IMR-90 (cell line): ENCODE data around the gene NFKB1. TPM values are rescaled to one million over a fixed set of nuclear protein-coding genes. Genes with fewer than 3 reads are reported as not detected.

Experiments
- ATAC-seq: fragments of 200-7000 bp; cut with Tn5 transposase; 2 replicates; pipeline ENCODE4 v1.9.1; 2020; ENCODE audit warnings: low read depth, mild to moderate bottlenecking, moderate library complexity
- BruUV-seq: library from RNA; stranded (reverse); fragments of 400-500 nt; replicated peaks from 2 replicates; lab custom pipeline; 2021; lab: Mats Ljungman, UMichigan
- CTCF ChIA-PET: fragments of 300-600 bp; formaldehyde crosslinking; extraction: SDS; loops from one replicate; lab custom pipeline; 2021; ENCODE audit warnings: antibody characterized with exemption; lab: Yijun Ruan, JAX
- POLR2A ChIA-PET: fragments of 300-600 bp; sonication (Branson Sonifier 250); formaldehyde crosslinking; loops from one replicate; lab custom pipeline; 2022; ENCODE audit warnings: antibody characterized with exemption; ENCODE audit not compliant: unreplicated experiment; lab: Charles Lee
- DNase-seq: peaks from one replicate; pipeline ENCODE4 v3.0.0; 2013
- H2AFZ ChIP-seq: replicated peaks from 2 replicates; pipeline ENCODE3; 2013; ENCODE audit warnings: low read length, mild to moderate bottlenecking; ENCODE audit not compliant: poor library complexity
- H2AK5ac ChIP-seq: 2 replicates; pipeline ENCODE4 v1.6.1; 2013; ENCODE audit warnings: low read depth, low read length, inconsistent platforms
- H2AK9ac ChIP-seq: replicated peaks from 2 replicates; pipeline ENCODE3; 2013; ENCODE audit warnings: mild to moderate bottlenecking, low read depth, low read length, moderate library complexity; ENCODE audit not compliant: poor library complexity
- H2BK120ac ChIP-seq: 2 replicates; pipeline ENCODE4 v1.6.1; 2013; ENCODE audit warnings: low read depth, low read length, inconsistent platforms
- H2BK15ac ChIP-seq: 3 replicates; pipeline ENCODE4 v1.6.1; 2013; ENCODE audit warnings: low read depth, low read length, inconsistent platforms
- H2BK20ac ChIP-seq: 2 replicates; pipeline ENCODE4 v1.6.1; 2013; ENCODE audit warnings: low read depth, mild to moderate bottlenecking, inconsistent platforms, low read length, moderate library complexity
- H2BK5ac ChIP-seq: 2 replicates; pipeline ENCODE4 v1.6.1; 2013; ENCODE audit warnings: mild to moderate bottlenecking, low read depth, low read length, inconsistent platforms; ENCODE audit not compliant: poor library complexity, severe bottlenecking
- H3K14ac ChIP-seq: replicated peaks from 2 replicates; pipeline ENCODE4 v1.6.1; 2013; ENCODE audit warnings: low read depth, low read length, inconsistent platforms
- H3K18ac ChIP-seq: 2 replicates; pipeline ENCODE4 v1.6.1; 2013; ENCODE audit warnings: low read depth, low read length, control low read depth
- H3K23ac ChIP-seq: 2 replicates; pipeline ENCODE4 v1.6.1; 2013; ENCODE audit warnings: low read depth, low read length, inconsistent platforms
- H3K27ac ChIP-seq: 2 replicates; pipeline ENCODE4 v1.5.1; 2013; ENCODE audit warnings: mild to moderate bottlenecking, control low read depth, low read length; ENCODE audit not compliant: insufficient read depth
- H3K27me3 ChIP-seq: 2 replicates; pipeline ENCODE4 v1.6.1; 2013; ENCODE audit warnings: low read length; ENCODE audit not compliant: control insufficient read depth, insufficient read depth
- H3K36me3 ChIP-seq: 2 replicates; pipeline ENCODE4 v1.6.1; 2013; ENCODE audit warnings: low read length, mixed read lengths; ENCODE audit not compliant: control insufficient read depth, insufficient read depth
- H3K4ac ChIP-seq: 2 replicates; pipeline ENCODE4 v1.6.1; 2013; ENCODE audit warnings: low read depth, low read length, inconsistent platforms
- H3K4me1 ChIP-seq: 2 replicates; pipeline ENCODE4 v1.6.1; 2013; ENCODE audit warnings: low read length, mixed read lengths; ENCODE audit not compliant: control insufficient read depth, insufficient read depth
- H3K4me2 ChIP-seq: 2 replicates; pipeline ENCODE4 v1.6.1; 2013; ENCODE audit warnings: low read depth, mild to moderate bottlenecking, control low read depth, low read length, moderate library complexity
- H3K4me3 ChIP-seq: 2 replicates; pipeline ENCODE4 v1.5.1; 2013; ENCODE audit warnings: low read depth, mild to moderate bottlenecking, control low read depth, low read length, moderate library complexity; ENCODE audit not compliant: insufficient read depth
- H3K56ac ChIP-seq: 2 replicates; pipeline ENCODE4 v1.6.1; 2013; ENCODE audit warnings: low read length, inconsistent platforms; ENCODE audit not compliant: insufficient read depth; ENCODE audit errors: extremely low read depth
- H3K79me1 ChIP-seq, 2 experiments: 2 replicates each; pipeline ENCODE4 v1.6.1; 2013; ENCODE audit warnings: low read length in 2 of 2, inconsistent platforms in 1 of 2, low read depth in 1 of 2
- H3K9ac ChIP-seq: 2 replicates; pipeline ENCODE4 v1.6.1; 2013; ENCODE audit warnings: low read depth, low read length, control low read depth
- H3K9me1 ChIP-seq: 2 replicates; pipeline ENCODE4 v1.6.1; 2013; ENCODE audit warnings: low read length, inconsistent platforms; ENCODE audit not compliant: insufficient read depth
- H3K9me3 ChIP-seq: 2 replicates; pipeline ENCODE4 v1.6.1; 2013; ENCODE audit warnings: low read length; ENCODE audit not compliant: control insufficient read depth, insufficient read depth
- H4K20me1 ChIP-seq: 2 replicates; pipeline ENCODE4 v1.6.1; 2013; ENCODE audit warnings: low read length, inconsistent platforms; ENCODE audit not compliant: insufficient read depth
- H4K5ac ChIP-seq: 2 replicates; pipeline ENCODE4 v1.6.1; 2013; ENCODE audit warnings: mild to moderate bottlenecking, low read depth, low read length, control low read depth
- H4K8ac ChIP-seq, 2 experiments: 2 replicates each; pipeline ENCODE4 v1.6.1; 2013; ENCODE audit warnings: low read depth in 2 of 2, low read length in 2 of 2, control low read depth in 1 of 2, inconsistent platforms in 1 of 2
- H4K91ac ChIP-seq: 2 replicates; pipeline ENCODE4 v1.6.1; 2013; ENCODE audit warnings: low read depth, low read length, inconsistent platforms; ENCODE audit not compliant: insufficient read depth
- BHLHE40 ChIP-seq: fragments of 150-350 bp; IDR thresholded peaks from 2 replicates; pipeline ENCODE4 v1.6.1; 2016; ENCODE audit warnings: mild to moderate bottlenecking, low read depth, low read length
- CEBPB ChIP-seq: IDR thresholded peaks from 2 replicates; pipeline ENCODE4 v1.6.1; 2012; ENCODE audit warnings: low read depth, low read length, improper control_type of control experiment
- CHD1 ChIP-seq: IDR thresholded peaks from 2 replicates; pipeline ENCODE4 v1.6.1; 2012; ENCODE audit warnings: low read depth, low read length, improper control_type of control experiment
- CTCF ChIP-seq: conservative IDR thresholded peaks from 2 replicates; pipeline ENCODE4 v1.5.1; 2012; ENCODE audit warnings: mild to moderate bottlenecking, low read depth, low read length, improper control_type of control experiment
- FOS ChIP-seq: fragments of 150-350 bp; IDR thresholded peaks from 2 replicates; pipeline ENCODE4 v1.6.1; 2016; ENCODE audit warnings: low read depth, low read length
- RCOR1 ChIP-seq: IDR thresholded peaks from 2 replicates; pipeline ENCODE4 v1.6.1; 2012; ENCODE audit warnings: mild to moderate bottlenecking, low read length, improper control_type of control experiment; ENCODE audit not compliant: insufficient replicate concordance
- USF2 ChIP-seq: fragments of 150-350 bp; IDR thresholded peaks from 2 replicates; pipeline ENCODE4 v1.6.1; 2017; ENCODE audit warnings: mild to moderate bottlenecking, antibody characterized with exemption, low read length, low read depth
- WGBS, 2 experiments: methylation state at CpG; one replicate each; pipeline versions ENCODE4 v1.1.5 to v1.1.7; 2013; ENCODE audit warnings: missing lambda C conversion rate in 2 of 2; ENCODE audit not compliant: insufficient read length in 1 of 2; ENCODE audit errors: extremely low coverage in 2 of 2; 5-methylcytosine and 5-hydroxymethylcytosine counted together
- dilution Hi-C: fragments of 300-500 bp; cut with HindIII; formaldehyde crosslinking; loops from one replicate; pipeline ENCODE4 v1.14.3; 2018; ENCODE audit warnings: low sequenced_read_pairs; ENCODE audit not compliant: unreplicated experiment
- in situ Hi-C: fragments of 300-500 bp; cut with MboI; formaldehyde crosslinking; loops from 3 replicates; pipeline ENCODE4 v1.14.3; 2019; ENCODE audit warnings: low sequenced_read_pairs, inconsistent platforms, mixed read lengths
- intact Hi-C: fragments of 100-400 bp; cut with micrococcal nuclease; formaldehyde crosslinking; loops from 2 replicates; pipeline ENCODE4 v1.10.0; 2022
- polyA plus RNA-seq, 3 experiments: library from polyadenylated mRNA; depleted of rRNA; stranded (reverse); fragments of >200 nt; gene quantifications; 2 replicates each; pipeline ENCODE4 v1.2.3, GENCODE V29; 2012; ENCODE audit warnings: low replicate concordance in 1 of 3
- total RNA-seq: library from RNA; depleted of rRNA; stranded (reverse); fragments of >200 nt; gene quantifications from 2 replicates; pipeline ENCODE4 v1.2.3, GENCODE V29; 2012

The NFKB1 gene
- total and polyA plus RNA-seq, 2 of the 4 experiments (the other 2 are of a cell fraction): 19.8 to 24.6 TPM

GRCh38 chr4:102601586-102602227, 100.5 kb downstream of the NFKB1 start:
- no peak for TF ChIP-seq RCOR1
- TF ChIP-seq FOS: no peak
- TF ChIP-seq USF2: no peak
- TF ChIP-seq BHLHE40: no peak
- no peak for TF ChIP-seq CEBPB
- no peak for TF ChIP-seq CTCF
- no peak for TF ChIP-seq CHD1
- no peak for DNase-seq
- peaks cover 0 to 3% of the 10 kb centered on the region in 2 experiments; a peak in 2 of 4 replicates for H3K79me1 ChIP-seq
- no peak overlapping the region for H3K56ac ChIP-seq
- no peak overlapping the region for H3K14ac ChIP-seq
- 100% methylated on average over 1 of the region's 8 CpGs; no CpG with 5 or more reads in 1 of the 2 experiments for WGBS, 2 experiments
- no peak overlapping the region for H2BK120ac ChIP-seq
- ChIA-PET POLR2A (no interaction called here), CTCF (no interaction called here)
- H2AK5ac ChIP-seq: no peak overlapping the region
- H2BK5ac ChIP-seq: no peak overlapping the region
- H3K27ac ChIP-seq: no peak overlapping the region
- no peaks in the 10 kb centered on the region for H3K27me3 ChIP-seq
- no peak overlapping the region for H4K8ac ChIP-seq
- H4K91ac ChIP-seq: no peak overlapping the region
- H3K4me3 ChIP-seq: no peak overlapping the region
- no TSS peak for BruUV-seq
- in situ Hi-C loops: loop anchor here (10.0 kb wide), 1 partner anchor 157 kb away; no protein-coding TSS in a partner anchor
- H4K20me1 ChIP-seq: no peaks in the 10 kb centered on the region
- no peak overlapping the region for H3K4ac ChIP-seq
- H4K5ac ChIP-seq: no peak overlapping the region
- H3K4me1 ChIP-seq: peaks cover 11% of the 10 kb centered on the region
- no peak for ATAC-seq
- no peak overlapping the region for H2AK9ac ChIP-seq
- H2BK15ac ChIP-seq: no peak overlapping the region
- no peak overlapping the region for H2BK20ac ChIP-seq
- no peak overlapping the region for H3K18ac ChIP-seq
- peaks cover 22% of the 10 kb centered on the region for H3K36me3 ChIP-seq
- peaks cover 9% of the 10 kb centered on the region for H3K9me1 ChIP-seq
- no peak overlapping the region for H3K23ac ChIP-seq
- no peak overlapping the region for H3K4me2 ChIP-seq
- dilution Hi-C loops: loop anchor here (25.0 kb wide), 1 partner anchor 411 kb away; the partner anchor contains the start of gene SLC9B1
- H2AFZ ChIP-seq: no peak overlapping the region
- no peak overlapping the region for H3K9ac ChIP-seq
- no peaks in the 10 kb centered on the region for H3K9me3 ChIP-seq
- intact Hi-C loops: no loop called here
